Stimulated activated CD8-positive, alpha-beta memory T cell treated with anti-CD3 and anti-CD28 coated beads, Interleukin-2, amount 100 ng/mL, for 48 hours (primary cell): Measurements from ENCODE around the gene NCKIPSD.

Source experiments
- DNase-seq, 2 donors: peaks; one replicate each; pipeline ENCODE4 v3.0.0-alpha.2; 2020; ENCODE audit warnings: low read depth in 2 of 2

The NCKIPSD gene

DNA sequence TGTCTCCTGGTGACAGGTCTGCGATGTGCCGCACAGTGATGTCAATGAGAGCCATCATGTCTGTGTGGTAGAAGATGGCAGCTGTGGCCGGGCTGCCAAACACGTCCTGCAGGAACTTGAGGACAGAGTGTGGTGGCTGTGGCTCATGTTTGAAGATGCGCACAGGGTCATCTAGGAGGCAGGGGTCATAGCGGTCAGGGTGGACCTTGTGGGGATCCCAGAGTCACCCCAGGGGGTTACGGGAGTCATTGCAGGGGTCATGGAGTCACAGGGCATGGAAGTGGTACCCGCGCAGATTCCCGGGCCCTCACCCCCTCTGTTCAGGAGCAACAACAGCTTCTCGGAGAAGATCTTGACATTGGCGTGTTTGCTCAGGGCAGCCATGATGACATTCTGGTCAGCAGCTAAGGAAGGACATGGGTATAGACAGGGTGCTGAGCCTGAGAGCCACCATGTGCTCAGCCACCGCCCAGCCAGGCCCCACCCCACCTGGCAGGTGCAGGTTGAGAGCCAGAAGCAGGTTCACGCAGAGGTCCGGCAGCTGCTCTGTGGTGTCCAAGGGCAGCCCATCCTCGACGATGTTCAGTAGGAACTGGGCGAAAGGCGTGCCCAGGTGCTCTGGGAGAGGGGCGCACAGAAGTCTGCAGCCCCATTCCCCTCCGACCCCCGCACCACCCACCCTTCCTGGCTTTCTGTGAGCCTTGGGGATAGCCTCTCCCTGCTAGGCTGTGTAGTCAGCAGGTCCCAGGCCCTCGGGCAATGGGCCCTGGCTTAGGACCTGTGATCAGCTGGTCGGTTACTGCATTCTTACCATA is 6.9 kb downstream of the NCKIPSD start:
- DNase-seq: no peak

DNA sequence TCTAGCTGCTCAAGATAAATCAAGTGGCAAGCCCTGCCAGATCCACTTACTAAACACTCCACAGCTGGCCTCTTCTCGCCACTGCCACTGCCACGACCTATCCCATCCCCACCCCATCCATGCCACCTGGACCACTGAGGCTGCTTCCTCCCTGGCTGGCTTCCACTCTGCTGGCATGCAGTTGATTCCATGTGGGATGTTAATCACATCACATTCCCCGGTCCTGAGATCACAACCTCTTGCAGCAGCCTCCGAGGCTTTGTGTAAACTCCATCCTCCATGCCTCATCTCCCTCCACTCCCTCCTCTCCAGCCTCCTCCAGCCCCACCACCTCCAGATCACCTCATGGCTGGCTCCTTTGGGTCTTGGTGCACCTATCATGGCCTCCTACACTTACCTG is 7.7 kb downstream of the NCKIPSD start:
- no peak for DNase-seq

DNA sequence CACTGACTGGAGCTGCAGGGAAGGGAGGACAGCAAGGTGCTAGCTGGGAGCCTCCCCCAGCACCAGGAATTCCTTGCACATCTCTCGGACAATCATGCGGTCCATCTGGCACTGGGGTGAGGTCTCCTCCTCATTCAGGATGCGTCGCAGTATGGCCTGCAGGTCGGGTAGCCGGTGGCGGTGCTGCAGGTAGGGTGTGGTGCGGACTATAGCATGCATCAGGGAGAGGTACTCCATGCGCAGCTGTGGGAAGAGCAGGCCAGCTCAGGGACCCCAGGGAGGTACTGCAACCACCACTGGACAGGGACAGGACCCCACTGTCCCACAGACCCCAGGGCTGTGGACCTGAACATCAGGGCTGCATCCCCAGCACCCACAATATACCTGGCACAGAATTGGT is 11.2 kb downstream of the NCKIPSD start:
- DNase-seq: no peak

DNA sequence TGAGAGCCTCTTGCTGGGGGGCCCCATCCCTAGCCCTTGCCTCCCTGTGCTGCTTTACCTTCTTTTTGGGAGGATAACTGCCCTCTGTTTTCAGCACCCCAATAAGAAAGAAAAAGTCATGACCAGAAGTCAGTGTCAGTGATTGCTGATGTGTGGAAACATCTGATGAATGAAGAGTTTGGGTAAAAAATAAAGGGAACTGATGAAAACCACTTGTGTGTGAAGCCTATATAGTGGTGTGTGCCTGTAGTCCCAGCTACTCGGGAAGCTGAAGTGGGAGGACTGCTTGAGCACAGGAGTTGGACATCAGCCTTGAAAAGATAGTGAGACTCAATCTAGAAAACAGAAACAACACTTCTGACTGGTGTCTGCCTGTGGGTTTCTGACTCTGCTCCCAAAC is 13.2 kb downstream of the NCKIPSD start:
- DNase-seq: no peak

DNA sequence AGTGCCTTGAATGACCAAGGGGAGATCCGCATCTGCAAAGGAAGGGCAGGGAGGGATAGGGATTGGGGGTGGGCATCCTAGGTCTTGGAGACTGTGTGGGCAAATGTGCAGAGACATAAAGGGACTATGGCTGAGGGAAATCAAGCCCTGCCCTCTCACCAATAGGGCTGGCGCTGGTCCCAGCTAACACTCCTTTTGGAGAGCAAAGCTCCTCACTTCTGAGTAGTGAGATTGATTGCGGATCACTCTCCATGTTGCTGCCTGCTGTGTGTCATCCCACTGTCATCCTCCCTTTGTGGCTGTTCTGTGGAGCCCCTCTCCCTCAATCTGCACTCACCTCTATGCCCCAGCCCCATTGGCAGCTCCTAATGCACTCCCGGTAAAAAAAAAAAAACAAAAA is 20.8 kb downstream of the NCKIPSD start:
- no peak for DNase-seq

DNA sequence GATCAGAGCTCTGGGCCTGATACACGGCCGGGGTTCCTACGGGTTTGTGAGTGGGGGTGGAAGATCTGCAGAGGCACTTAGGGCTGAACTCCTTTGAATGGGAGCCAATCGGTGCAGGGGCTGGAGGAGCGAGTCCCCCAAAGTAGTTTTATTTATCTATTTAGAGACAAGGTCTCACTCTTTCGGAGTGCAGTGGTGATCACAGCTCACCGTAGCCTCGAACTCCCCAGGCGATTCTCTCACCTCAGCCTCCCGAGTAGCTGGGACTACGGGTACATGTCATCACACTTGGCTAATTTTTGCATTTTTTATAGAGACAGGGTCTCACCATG is 21.4 kb downstream of the NCKIPSD start:
- no peak for DNase-seq

DNA sequence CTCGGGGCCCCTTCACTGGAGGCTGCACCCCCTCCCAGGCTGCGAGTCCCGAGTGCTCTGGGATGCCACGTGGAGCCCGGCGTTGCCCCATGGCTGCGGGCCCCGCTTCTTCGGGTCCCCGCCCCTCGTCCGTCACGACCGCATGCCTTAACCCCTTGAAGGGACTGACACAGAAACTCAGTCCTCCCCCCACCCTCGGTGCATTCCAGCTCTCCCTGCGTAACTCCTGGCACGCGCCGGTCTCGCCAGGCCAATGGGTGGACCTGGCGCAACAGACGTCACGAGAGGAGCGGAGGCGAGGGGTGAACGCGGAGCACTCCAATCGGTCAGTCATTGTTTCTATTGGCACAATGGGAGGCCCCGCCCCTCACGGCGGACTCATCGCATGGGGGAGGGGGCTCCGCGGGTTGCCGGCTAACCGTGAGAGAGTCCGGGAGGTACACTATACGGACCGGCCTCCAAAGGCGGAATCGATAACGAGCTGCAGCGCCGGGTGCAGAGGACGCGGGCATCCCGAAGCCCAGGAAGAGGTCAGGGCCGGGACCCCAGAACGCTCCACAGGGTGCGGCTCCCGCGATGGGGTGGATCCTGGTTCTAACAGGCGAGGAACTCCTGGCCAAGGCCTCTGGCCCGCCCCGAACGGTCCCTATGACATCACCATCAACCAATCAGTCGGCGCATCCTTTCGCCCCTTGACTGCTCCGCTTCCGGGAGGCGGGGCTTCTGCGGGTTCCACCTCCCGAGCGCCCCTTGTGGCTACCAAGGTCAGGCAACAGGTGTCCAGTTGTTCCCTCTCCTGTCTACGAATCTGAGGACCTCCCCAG is 22.0 kb downstream of the NCKIPSD start:
- peak; percentile 88 to 93 for DNase-seq

DNA sequence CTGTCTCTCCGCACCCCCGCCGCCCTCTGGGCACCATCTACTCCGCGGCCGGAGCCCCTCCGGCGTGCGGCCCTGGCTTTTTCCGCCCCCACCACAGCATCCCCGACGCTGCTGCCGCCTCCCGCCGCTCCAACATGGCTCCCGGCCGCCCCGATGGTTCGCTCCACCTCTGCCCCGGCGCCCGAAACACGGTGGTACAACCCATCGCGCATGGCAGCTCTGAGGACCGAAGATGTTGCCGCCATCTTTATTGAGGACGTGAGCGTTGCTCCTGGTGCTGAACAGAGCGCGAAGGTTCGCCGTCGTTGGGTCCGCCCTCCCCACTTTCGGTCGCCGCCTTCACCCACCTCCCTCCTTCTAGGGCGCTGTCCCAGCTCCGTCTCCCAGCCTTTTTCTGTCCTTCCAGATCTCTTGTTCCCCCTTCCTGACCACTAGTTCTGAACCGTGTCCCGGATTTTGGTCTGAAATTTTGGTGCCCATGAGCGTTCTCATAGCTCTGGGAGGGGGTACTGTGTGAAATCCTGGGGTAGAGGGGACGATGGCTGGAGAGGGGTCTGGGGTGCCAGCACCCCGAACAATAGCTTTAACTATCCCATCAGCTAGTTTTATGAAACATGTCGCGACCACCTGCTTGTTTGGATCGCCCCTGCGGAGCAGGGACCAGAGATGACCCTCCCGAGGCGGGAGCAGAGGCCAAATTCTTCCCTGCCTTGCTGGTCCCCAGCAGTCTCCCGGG is 22.8 kb downstream of the NCKIPSD start, which contains the start of gene CELSR3:
CELSR3 (minus strand) TSS at position 134 of the 736 bp plus-strand sequence. CDS start 252 bp downstream, outside the sequence.
- peak; percentile 45 to 59 for DNase-seq

DNA sequence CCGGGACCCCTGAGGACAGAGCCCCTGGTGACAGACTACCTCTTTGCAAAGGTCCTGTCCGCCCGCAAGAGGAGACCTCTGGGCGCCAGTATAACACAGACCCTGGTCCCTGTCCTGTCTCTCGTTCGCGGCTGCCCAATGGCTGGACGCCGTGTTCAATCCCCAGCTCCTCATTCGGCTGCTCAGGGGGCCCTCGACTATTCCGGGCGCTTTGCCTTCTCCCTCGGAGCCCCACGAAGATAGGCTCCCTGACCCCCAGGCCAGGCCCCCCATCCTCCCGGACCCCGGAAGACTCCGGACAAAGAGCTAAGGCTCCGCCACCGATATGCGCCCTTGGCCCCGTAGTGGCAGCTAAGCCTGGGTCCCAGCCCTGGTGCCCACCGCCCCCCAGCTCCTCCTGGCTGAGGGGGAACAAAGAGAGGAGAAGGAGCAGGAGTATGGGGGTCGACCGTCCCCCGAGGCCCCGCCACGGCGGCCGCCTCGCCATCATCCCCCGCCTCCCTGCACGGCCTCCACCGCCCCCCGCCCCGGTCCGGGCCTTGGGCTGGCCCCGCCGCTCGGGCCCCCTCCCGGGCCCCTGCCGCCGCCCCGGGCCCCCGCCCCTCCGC is 23.5 kb downstream of the NCKIPSD start:
- no peak for DNase-seq

DNA sequence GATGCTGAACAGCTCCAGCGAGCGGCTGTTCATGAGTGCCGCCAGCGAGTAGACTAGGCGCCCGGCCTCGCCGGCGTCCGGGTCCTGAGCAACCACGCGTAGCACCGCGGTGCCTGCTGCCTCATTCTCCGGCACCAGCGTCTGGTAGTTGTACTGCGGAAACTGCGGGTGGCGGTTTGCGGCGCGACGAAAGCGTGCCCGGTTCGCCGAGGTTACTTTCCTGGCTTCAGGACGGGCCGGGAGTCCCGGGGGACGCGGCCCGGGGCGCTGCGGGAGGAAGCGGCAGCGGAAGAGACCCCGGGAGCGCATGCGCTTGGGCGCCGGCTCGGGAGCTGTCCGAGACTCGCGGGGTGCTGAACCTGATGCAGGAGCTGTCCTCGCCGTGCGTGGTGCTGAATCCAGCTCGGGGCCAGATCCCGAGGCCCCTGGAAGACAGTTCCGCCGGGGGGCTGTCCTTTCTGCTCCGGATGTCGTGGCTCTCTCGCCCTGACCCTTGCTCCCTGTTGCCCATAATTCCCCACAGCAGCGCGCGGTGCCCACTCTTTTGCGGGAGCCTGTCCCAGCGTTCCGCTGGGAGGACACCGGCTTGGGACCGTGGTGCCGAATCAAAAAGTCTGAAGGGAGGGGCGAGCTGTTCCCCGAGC is 24.1 kb downstream of the NCKIPSD start:
- peak; percentile 60 to 65 for DNase-seq

DNA sequence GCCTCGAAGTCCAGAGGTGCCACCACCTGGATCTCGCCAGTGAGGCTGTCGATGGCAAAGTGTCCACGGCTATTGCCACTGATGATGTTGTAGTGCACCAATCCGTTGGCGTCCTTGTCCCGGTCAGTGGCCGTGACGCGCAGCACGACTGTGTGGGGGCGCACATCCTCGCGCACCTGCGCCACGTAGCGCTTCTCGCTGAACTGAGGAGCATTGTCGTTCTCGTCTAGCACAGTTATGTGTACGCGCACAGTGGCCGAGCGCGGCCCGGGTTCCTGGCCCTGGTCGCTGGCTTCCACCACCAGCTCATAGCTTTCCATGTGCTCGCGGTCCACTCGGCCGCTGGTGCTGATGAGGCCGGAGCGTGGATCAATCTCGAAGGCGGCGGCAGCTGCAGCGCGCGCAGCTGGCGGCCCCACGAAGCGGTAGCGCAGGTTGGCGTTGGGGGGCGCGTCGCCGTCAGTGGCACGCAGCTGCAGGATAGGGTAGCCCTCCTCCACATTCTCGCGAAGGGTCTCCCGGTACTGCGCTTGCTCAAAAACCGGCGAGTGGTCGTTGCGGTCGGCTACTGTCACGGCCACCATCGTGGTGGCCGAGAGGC is 24.8 kb downstream of the NCKIPSD start:
- no peak for DNase-seq

DNA sequence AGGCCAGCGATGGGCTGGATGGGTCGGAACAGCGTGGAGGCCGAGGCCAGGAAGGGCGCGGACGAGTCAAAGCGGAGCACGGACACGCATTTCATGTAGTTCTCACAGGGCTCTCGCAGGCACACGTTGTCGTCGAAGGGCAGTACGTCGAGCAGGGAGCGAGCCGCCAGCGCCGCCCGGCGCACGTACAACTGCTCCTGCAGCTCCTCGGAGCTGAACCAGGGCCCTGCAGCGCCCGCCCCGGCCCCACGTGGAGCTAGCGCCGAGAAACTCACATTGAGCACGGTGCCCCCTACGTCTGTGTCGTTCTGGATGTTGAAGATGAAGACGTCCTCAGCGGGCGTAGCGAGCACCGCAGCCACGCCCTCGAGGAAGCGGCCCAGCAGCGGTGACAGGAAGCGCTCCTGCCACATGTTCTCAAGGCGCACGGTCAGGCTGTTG is 28.9 kb downstream of the NCKIPSD start:
- DNase-seq: peak in 1 of 2 donors; percentile 16

DNA sequence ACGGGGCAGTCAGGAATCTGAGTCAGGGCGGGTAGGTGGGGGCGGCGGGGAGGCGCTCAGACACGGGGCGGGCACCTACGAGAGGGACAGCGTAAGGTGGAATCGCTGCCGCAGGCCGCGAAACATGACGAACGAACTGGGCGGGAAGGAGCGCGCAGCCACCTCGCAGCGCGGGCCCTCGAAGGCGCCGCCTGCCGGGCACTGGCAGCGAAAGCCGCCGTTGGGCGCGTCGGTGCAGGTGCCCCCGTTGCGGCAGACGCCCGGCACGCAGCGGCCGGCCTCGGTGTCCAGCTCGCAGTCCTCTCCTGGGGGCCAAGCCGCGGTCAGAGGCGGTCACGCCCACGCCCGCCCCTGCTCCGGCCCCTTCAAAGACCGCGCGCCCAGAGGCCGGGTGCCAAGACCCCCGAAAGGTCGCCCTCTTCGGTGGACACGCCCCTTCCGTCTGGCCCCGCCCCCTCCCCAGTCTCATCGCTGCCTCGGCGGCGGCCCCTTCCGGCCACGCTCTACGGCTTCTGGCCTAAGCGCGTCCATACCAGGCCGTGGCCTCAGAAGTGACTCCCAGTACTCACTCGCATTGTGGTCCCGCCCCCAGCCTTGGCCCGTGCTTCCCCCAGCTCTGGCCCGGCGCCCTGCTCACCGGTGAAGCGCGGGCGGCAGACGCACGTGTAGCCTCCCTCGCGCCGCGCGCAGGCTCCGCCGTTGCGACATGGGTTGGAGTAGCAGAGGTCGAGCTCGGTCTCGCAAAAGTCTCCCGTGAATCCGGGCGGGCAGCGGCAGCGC is 29.5 kb downstream of the NCKIPSD start:
- peak; percentile 79 to 82 for DNase-seq

DNA sequence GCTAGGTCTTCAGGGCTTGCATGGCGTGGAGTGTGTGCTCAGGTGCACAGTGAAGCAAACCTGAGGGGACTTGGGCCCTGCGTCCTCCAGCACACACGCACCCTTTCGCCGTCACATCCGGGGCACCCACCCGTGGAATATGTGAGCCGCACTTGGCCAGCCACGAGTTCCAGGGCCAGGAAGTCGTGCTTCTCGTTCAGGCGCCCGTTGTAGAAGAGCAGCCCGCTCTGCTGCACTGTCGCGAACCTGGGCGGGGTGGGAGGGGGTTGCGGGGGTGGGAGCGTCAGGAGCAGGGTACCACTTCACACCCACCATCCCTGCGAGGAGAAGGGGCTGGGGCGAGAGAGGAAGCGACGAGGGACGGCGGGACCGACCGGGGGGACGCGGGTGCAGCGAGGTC is 30.1 kb downstream of the NCKIPSD start:
- peak in 1 of 2 donors; percentile 30 for DNase-seq

DNA sequence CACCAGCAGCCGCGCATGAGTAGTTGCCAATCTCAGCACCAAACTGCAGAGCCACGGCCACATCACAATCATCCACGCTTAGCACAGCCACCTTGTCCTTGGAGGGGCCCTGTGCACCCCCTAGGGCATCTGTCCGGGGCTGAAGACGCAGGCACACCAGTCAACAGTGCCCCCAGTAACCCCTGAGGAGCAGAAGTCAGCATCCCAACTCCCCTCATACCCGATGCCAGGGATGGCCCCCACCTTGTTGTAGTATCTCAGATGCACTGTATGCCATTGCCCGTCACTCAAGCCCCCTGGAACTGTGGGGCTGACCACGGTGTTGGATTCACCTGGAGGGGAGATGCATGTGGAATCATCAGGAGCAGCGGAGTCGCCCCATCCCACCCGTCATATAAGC is 30.7 kb downstream of the NCKIPSD start:
- no peak for DNase-seq

DNA sequence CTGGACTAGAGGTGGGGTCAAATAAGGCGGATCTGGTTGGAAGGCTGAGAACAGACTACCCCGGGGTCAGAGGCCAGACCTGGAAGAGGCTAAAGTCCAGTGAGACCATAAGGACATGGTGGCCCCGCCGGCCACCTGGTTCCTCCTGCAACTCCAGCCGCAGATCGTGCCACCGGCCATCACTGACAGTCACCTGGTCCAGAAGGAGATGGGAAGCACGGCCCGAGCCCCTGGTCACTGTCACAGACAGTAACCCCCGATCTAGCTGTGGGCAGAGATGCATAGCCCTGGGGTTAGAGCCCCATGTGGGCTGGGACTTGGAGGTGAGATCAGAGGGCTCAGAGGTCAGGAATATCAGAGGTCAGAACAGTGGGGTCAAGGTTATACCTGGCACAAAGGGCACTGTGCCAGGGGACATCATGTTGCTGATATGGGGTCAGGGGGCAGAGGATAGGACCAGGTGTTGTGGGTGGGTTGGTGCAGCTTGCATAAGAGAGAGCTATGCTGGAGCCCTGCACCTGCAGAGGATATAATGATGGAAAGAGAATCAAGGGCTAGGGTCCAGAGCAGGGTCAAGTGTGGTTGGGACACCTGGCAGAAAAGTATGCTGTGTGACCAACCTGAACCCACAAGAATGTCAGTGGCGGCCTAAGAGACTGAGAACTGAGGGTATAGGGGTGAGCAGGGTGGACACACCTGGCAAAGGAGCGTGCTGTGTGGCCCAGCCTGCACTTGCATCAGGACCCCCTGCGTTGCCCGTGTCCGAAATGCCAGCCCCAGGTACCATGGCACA is 32.6 kb downstream of the NCKIPSD start:
- no peak for DNase-seq

DNA sequence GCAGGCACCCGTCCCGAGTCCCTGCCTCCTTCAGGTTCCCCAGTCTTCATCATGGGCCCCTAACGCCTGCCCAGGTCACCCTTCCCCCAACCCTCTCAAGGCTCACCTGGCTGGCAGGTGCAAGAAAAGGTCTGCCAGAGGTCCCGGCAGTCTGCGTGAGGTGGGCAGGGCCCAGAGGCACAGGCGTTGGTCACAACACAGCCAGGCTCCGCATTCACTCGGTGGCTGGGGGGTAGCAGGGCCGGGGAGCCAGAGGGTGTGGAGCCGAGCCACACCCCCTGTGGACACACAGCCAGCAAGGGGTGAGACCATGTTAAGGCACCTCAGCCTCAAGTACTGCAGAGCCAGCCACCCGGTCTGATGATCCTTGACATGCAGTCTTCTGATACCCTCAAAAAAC is 33.9 kb downstream of the NCKIPSD start:
- no peak for DNase-seq

DNA sequence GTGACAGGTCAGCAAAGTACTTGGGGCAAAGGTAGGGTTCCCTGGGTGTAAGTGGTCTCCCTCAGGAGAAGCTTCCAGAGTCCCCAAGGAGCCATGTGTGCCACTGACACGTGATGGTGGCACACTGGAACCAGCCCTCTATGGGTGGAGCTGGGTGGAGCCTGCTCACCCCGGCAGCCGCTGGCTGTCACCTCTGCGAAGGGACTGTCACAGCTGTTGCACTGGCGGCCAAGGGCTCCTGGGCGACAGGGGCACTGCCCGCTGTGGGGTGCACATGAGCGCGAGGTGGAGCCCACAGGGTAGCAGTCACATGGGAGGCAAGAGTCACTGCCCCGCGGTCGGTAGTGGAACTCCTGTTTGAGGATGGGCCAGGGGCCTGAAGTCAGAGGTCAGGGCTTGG is 35.0 kb downstream of the NCKIPSD start:
- no peak for DNase-seq

DNA sequence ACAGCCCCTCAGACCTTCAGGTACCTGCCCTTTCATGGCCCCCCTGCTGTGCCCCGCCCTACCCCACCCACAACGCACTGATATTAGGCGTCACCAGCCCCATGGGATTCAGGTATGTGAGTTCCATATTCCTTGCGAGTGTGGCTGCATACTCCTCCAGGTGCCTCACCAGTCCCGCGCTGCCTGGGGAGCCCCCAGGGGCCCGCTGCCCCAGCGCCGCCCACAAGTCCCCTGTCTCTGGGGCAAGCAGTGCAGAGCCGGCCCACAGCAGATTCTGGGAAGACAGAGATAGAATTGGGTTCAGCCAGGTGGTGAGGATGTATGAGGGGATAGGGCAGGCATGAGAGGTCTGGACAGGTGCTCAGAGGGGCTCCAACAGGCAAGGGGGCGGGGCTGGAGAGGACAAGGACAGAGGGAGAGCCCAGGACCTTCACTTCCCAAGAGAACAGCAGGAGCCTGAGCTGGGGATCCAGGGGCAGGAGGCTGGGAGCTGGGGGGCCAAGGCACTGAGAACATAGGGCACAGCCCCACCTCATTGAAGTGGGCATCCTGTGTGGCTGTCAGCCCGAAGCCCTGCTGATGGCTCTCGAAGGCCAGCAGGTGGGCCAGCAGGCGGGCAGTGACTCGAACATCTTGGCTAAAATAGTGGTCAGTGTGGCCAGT is 37.4 kb downstream of the NCKIPSD start:
- DNase-seq: no peak
